ENCODE data around the gene KIAA1549.

DNA sequence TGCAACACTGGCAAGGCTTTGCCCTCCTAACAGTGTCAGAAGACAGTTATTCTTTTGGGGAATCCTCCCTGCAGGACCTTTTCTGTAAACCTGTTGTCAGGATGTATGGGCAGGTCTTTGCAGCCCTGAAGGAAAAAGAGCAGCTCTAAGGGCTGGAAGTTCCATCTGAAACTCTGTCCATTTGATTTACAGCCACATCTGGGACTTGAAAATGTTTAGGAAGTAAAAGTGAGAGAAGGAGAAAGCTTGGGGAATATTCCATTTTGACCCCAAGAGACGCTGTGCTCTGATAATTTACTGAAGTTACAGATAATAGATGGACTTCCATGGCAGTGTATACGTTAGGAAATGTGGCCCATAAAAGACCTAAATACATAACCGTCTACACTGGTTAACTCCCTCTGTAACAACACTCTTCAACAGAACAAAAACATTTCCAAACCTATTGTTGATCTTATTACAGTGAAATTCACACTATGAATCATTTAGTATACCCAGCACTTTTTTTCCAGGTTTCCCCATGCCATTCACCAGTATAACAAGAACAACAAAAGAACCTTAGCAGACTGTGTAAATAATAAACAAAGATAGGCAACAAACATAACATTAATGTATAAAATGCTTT is 89.1 kb downstream of the KIAA1549 start:
- TF ChIP-seq, protein P1, sequence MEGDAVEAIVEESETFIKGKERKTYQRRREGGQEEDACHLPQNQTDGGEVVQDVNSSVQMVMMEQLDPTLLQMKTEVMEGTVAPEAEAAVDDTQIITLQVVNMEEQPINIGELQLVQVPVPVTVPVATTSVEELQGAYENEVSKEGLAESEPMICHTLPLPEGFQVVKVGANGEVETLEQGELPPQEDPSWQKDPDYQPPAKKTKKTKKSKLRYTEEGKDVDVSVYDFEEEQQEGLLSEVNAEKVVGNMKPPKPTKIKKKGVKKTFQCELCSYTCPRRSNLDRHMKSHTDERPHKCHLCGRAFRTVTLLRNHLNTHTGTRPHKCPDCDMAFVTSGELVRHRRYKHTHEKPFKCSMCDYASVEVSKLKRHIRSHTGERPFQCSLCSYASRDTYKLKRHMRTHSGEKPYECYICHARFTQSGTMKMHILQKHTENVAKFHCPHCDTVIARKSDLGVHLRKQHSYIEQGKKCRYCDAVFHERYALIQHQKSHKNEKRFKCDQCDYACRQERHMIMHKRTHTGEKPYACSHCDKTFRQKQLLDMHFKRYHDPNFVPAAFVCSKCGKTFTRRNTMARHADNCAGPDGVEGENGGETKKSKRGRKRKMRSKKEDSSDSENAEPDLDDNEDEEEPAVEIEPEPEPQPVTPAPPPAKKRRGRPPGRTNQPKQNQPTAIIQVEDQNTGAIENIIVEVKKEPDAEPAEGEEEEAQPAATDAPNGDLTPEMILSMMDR (IDR thresholded peaks at IDR 0.05) = no peak
- no peak for TF ChIP-seq POLR2A (IDR thresholded peaks at IDR 0.05)
- no peak for TF ChIP-seq POLR2AphosphoS5 (IDR thresholded peaks at IDR 0.05)
